A673 (cell line): ENCODE results near the gene SP100. TPM values are rescaled to one million over a fixed set of nuclear protein-coding genes. Genes with fewer than 3 reads are reported as not detected.

Experiments
- BruUV-seq: library from RNA; stranded (reverse); fragments of 400-500 nt; replicated peaks from 2 replicates; lab custom pipeline; 2021; lab: Mats Ljungman, UMichigan
- CTCF ChIA-PET: fragments of 300-600 bp; sonication (Branson Sonifier 250); formaldehyde crosslinking; loops from one replicate; lab custom pipeline; 2022; ENCODE audit warnings: antibody characterized with exemption; lab: Charles Lee
- POLR2A ChIA-PET: fragments of 300-600 bp; sonication (Branson Sonifier 250); formaldehyde crosslinking; loops from one replicate; lab custom pipeline; 2022; ENCODE audit warnings: antibody characterized with exemption; ENCODE audit not compliant: low non-redundant PET; lab: Charles Lee
- DNase-seq: peaks from one replicate; pipeline ENCODE4 v3.0.0-alpha.2; 2015; ENCODE audit warnings: low spot score
- H3K27ac ChIP-seq: fragments of 200-600 bp; sonication (generic); 2 replicates; pipeline ENCODE4 v1.5.1; 2016; ENCODE audit warnings: mixed run types, low read depth, mild to moderate bottlenecking, mixed read lengths, antibody characterized with exemption, low read length; ENCODE audit not compliant: poor library complexity, severe bottlenecking
- H3K27me3 ChIP-seq: fragments of 200-600 bp; sonication (generic); replicated peaks from 2 replicates; pipeline ENCODE4 v1.6.1; 2017; ENCODE audit warnings: mixed run types, low read depth, mild to moderate bottlenecking, mixed read lengths, antibody characterized with exemption, low read length; ENCODE audit not compliant: insufficient read depth, poor library complexity
- H3K36me3 ChIP-seq: fragments of 200-600 bp; sonication (generic); 2 replicates; pipeline ENCODE4 v1.6.1; 2016; ENCODE audit warnings: mixed run types, mild to moderate bottlenecking, mixed read lengths, antibody characterized with exemption, low read length; ENCODE audit not compliant: insufficient read depth, poor library complexity, severe bottlenecking
- H3K4me1 ChIP-seq: fragments of 200-600 bp; sonication (generic); 2 replicates; pipeline ENCODE4 v1.6.1; 2017; ENCODE audit warnings: mixed run types, mild to moderate bottlenecking, mixed read lengths, antibody characterized with exemption, low read length; ENCODE audit not compliant: insufficient read depth, poor library complexity, severe bottlenecking
- H3K4me3 ChIP-seq: fragments of 200-600 bp; sonication (generic); 2 replicates; pipeline ENCODE4 v1.5.1; 2016; ENCODE audit warnings: low read depth, mixed run types, mild to moderate bottlenecking, mixed read lengths, low read length; ENCODE audit not compliant: poor library complexity, severe bottlenecking
- H3K9me3 ChIP-seq: fragments of 200-600 bp; sonication (generic); 2 replicates; pipeline ENCODE4 v1.6.1; 2016; ENCODE audit warnings: mixed run types, low read depth, mild to moderate bottlenecking, mixed read lengths, antibody characterized with exemption, low read length; ENCODE audit not compliant: poor library complexity, severe bottlenecking
- EZH2 ChIP-seq: fragments of 200-600 bp; sonication (generic); IDR thresholded peaks from 2 replicates; pipeline ENCODE4 v1.6.1; 2017; ENCODE audit warnings: borderline replicate concordance, low read depth, mild to moderate bottlenecking, mixed read lengths, antibody characterized with exemption, low read length; ENCODE audit not compliant: poor library complexity, severe bottlenecking
- intact Hi-C: fragments of 100-400 bp; cut with micrococcal nuclease; formaldehyde crosslinking; loops from one replicate; pipeline ENCODE4 v1.10.0; 2022; ENCODE audit not compliant: unreplicated experiment
- total RNA-seq: library from RNA; stranded (reverse); gene quantifications from 2 replicates; pipeline ENCODE4 v1.2.3, GENCODE V29; 2021
- TF ChIP-seq, protein P1 (sequence below): fragments of 300-800, 200-600 bp; sonication (generic); conservative IDR thresholded peaks from 2 replicates; pipeline ENCODE4 v1.5.1; 2017; ENCODE audit warnings: low read depth, mild to moderate bottlenecking, antibody characterized with exemption, low read length, moderate library complexity, mixed read lengths

The SP100 gene
- total RNA-seq, 1 experiment from 2014 or later = 2.9 TPM

DNA sequence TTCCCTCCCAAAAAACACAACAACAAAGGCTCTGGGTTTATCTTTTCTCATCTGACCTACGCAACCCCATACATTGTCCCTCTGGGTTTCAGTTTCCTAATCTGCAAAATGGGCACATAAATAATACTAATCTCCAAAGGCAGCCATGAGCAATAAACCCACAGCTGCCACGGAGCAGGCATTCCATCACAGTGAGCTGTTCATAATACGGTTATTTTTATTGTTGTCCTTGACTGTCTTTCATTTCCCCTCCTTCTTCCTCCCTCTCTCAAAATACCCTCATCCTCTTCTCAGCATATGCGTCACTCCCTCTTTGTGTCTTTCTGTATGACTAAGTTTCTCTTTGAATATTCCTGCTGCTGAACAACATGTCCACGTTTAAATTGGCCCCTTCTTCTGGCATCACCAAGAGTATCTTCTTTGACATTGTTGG is 166.9 kb downstream of the SP100 start:
- POLR2A ChIA-PET = no interaction called here
- H3K4me1 ChIP-seq = no peaks in the 10 kb centered on the region
- CTCF ChIA-PET = no interaction called here
- DNase-seq = no peak
- no peaks in the 10 kb centered on the region for H3K9me3 ChIP-seq
- no TSS peak for BruUV-seq
- H3K4me3 ChIP-seq = no peak overlapping the region
- no peaks in the 10 kb centered on the region for H3K27me3 ChIP-seq
- TF ChIP-seq EZH2 = no peak
- intact Hi-C loops = no loop called here
- H3K36me3 ChIP-seq = no peaks in the 10 kb centered on the region
- H3K27ac ChIP-seq = no peak overlapping the region

DNA sequence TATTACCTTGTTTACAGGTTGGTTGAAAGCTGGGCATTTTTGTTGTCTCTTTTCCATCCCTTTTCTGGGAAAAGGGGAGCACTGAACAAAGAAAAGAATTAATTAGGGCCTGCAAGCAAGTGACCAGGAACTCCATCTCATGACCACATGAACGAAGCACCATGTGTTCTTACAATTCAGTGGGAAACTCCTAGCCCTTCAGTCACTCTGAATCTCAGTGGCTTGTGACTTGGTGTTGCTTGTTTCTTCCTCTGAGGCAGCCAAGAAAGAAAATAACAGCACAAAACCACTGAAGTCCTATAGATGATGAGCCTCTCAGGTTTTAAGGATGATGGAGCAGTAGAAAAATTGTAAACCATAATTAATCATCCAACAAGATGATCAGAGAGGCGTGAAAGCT is 167.6 kb downstream of the SP100 start:
- intact Hi-C loops = no loop called here
- BruUV-seq = no TSS peak
- no peak for DNase-seq
- ChIA-PET POLR2A (no interaction called here), CTCF (no interaction called here)
- H3K9me3 ChIP-seq = no peaks in the 10 kb centered on the region
- no peak for TF ChIP-seq EZH2
- TF ChIP-seq, protein P1, sequence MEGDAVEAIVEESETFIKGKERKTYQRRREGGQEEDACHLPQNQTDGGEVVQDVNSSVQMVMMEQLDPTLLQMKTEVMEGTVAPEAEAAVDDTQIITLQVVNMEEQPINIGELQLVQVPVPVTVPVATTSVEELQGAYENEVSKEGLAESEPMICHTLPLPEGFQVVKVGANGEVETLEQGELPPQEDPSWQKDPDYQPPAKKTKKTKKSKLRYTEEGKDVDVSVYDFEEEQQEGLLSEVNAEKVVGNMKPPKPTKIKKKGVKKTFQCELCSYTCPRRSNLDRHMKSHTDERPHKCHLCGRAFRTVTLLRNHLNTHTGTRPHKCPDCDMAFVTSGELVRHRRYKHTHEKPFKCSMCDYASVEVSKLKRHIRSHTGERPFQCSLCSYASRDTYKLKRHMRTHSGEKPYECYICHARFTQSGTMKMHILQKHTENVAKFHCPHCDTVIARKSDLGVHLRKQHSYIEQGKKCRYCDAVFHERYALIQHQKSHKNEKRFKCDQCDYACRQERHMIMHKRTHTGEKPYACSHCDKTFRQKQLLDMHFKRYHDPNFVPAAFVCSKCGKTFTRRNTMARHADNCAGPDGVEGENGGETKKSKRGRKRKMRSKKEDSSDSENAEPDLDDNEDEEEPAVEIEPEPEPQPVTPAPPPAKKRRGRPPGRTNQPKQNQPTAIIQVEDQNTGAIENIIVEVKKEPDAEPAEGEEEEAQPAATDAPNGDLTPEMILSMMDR = no peak
- no peaks in the 10 kb centered on the region for H3K36me3 ChIP-seq
- H3K4me3 ChIP-seq = no peak overlapping the region
- no peaks in the 10 kb centered on the region for H3K4me1 ChIP-seq
- H3K27me3 ChIP-seq = no peaks in the 10 kb centered on the region
- H3K27ac ChIP-seq = no peak overlapping the region

DNA sequence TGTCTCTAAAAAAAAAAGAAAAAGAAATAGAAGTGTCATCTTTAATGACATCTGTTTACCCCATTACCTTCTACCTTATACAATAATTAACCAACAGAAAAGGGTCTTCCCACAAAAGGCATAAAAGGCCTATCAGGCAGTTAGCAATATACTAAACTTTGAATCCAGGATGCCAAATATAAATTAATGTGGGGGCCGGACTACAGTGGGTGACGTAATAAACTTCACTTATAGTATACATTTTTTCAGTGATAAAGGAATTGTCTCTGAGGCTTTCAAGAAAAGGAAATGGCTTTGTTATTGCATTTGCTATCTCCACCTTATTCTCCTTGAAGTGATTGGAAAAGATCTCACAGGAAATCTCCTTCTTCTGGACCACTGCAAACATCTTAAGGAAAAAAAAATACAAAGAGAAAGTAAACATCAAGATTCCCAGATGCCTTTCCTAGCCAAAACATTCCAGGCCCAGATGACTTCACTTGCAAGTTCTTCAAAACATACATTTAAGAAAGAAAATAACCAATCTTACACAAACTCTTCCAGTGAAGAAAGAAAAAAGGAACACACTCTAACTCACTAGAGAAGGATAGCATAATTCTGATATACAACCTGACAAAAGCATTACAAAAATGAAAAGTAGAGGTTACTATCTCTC is 170.5 kb downstream of the SP100 start:
- H3K4me3 ChIP-seq = no peak overlapping the region
- CTCF ChIA-PET = no interaction called here
- H3K4me1 ChIP-seq = no peaks in the 10 kb centered on the region
- no peak for DNase-seq
- H3K9me3 ChIP-seq = no peaks in the 10 kb centered on the region
- no TSS peak for BruUV-seq
- no peak overlapping the region for H3K27ac ChIP-seq
- no peaks in the 10 kb centered on the region for H3K27me3 ChIP-seq
- POLR2A ChIA-PET = no interaction called here
- H3K36me3 ChIP-seq = no peaks in the 10 kb centered on the region
- intact Hi-C loops = no loop called here
- TF ChIP-seq EZH2 = no peak
- TF ChIP-seq, protein P1 = no peak

DNA sequence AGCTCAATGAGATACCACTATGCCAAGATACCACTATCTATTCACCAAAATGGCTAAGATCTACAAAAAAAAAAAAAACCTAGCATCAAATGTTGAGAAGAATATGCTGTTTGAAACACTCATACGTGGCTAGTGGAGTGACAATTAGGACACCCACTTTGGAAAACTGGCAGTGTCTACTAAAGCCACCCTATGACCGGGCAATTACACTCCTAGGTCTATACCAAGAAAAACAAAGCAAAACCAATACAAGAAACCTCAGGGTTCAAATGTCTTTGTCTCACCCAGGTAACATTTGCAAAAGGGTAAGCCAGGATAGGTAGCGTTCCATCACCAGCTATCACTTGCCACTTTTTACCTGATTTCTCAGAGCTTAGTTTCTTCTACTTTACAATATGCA is 173.0 kb downstream of the SP100 start:
- intact Hi-C loops = no loop called here
- no TSS peak for BruUV-seq
- DNase-seq = no peak
- ChIA-PET CTCF (no interaction called here), POLR2A (no interaction called here)
- no peaks in the 10 kb centered on the region for H3K27me3 ChIP-seq
- H3K27ac ChIP-seq = no peak overlapping the region
- H3K36me3 ChIP-seq = no peaks in the 10 kb centered on the region
- no peaks in the 10 kb centered on the region for H3K4me1 ChIP-seq
- H3K9me3 ChIP-seq = no peaks in the 10 kb centered on the region
- no peak overlapping the region for H3K4me3 ChIP-seq
- TF ChIP-seq EZH2 = no peak
- TF ChIP-seq, protein P1 = no peak
